COR-L47 (cell line): ENCODE measurements around the gene PPIL1.

ENCODE experiments used
- DNase-seq: peaks from one replicate; lab custom pipeline; 2025; lab: John Stamatoyannopoulos, UW

Gene PPIL1

DNA sequence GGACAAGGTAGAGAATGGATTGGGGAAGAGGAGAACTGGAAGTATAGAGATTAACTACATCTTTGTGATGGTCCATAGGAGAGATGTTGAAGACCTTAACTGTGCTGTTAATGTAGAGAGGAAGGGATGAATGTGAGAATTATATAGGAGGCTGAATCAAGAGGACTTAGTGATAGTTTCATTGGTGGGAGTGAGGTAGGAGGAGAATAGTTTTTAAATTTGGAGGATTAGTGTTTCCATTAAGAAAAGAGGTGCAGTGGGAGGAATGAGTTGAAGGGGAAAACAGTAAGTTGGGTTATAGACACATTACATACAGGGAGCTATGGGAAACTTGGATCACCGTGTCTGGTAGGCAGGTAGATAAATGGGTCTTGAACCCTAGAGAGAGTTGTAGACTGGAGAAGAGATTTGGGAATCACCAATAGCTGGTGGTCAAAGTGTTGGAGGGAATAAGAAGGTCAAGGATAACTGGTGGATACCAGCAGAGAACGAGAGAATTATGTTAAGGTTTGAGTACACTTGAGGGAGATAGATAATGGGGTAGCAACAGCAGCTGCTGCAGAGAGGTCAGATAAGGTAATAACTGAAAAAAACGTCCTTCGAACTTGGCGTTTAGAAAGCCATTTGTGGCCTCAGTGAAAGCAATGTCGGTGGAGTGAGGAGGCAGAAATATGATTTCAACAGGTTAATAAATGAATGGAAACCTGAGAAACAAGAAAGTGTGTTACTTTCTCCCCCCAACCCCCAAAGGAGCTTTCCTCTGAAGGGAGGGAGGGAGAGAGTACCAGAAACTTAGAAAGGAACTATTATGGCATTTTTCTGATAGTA lies 14.3 kb upstream of the PPIL1 start:
- DNase-seq: no peak

- DNase-seq: no peak
These were observed 13.6 kb upstream of the PPIL1 start for GRCh38 chr6:36888115-36888643.

DNA sequence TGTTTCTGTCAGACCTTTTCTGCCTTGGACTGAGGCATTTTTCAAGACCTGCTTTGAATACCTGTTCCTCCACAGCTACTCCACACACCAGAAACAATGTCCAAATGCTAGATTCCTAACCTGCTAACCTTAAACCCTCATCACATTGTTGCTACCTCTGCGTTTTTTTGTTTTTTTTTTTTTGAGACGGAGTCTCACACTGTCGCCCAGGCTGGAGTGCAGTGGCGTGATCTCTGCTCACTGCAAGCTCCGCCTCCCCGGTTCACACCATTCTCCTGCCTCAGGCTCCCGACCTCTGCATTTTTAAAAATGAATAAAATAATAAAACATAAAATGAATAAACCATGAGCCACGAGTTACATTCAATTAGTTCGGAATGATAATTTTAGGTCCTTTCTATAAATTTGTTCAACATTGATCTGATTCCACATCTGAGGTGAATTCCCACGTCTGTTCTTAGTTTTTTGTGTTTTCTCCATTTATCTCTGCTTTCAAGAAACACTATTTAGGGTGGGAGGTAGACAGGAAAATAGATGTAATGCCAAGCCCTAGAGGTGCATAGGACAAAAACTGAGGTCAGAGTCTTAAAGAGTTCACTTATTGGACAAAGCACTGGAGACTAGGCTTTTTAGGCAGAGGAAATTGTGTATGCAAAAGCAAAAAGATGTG lies 12.5 kb upstream of the PPIL1 start:
- DNase-seq: no peak

GRCh38 chr6:36885461-36886401 lies 11.1 kb upstream of the PPIL1 start, which contains the start of gene C6orf89:
TSS of gene C6orf89 (plus strand) at chr6:36885952. CDS start at chr6:36899445, 13,493 bp downstream.
- peak; percentile 99 for DNase-seq

GRCh38 chr6:36884610-36885009 lies 10.0 kb upstream of the PPIL1 start:
- no peak for DNase-seq

DNA sequence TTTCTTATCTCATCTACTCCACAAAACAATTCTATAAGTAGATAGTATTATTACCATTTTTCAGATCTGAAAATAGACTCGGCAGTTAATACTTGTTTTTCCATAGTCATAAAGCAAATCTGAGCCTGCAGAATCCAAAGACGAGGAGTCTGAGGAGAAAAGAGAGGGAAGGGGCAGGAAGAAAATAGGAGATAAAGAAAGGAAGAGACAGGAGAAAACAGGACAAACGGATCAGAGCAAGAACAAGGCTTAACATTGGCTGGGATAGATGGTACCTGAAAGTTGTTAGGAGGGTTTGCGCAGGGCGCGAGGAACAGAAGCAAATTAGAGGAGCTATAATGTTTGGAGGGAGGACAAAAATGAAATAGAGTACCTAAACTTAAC lies 639 bp upstream of the PPIL1 start:
- DNase-seq: no peak

GRCh38 chr6:36873612-36874442 lies 776 bp downstream of the PPIL1 start:
- DNase-seq: peak; percentile 43

GRCh38 chr6:36873115-36873514 lies 1.5 kb downstream of the PPIL1 start:
- DNase-seq: no peak

DNA sequence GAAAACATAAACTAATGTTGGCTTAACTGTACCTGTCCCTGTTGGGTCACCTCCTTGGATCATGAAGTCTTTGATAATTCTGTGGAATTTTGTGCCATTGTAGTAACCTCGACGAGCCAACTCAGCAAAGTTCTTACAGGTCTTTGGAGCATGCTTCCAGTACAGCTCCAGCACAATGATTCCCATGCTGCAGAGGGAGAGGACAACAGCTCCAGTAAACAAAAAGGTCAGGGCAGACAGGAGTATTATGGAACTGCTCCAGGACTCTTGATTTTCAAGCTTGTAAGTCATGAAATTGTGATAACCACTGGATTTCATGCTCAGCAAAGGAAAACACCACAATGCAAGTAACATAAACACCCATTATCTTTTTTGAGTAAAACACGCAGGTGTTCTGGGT lies 2.9 kb downstream of the PPIL1 start:
- DNase-seq: no peak

GRCh38 chr6:36867471-36868224 lies 7.0 kb downstream of the PPIL1 start:
- DNase-seq: no peak

DNA sequence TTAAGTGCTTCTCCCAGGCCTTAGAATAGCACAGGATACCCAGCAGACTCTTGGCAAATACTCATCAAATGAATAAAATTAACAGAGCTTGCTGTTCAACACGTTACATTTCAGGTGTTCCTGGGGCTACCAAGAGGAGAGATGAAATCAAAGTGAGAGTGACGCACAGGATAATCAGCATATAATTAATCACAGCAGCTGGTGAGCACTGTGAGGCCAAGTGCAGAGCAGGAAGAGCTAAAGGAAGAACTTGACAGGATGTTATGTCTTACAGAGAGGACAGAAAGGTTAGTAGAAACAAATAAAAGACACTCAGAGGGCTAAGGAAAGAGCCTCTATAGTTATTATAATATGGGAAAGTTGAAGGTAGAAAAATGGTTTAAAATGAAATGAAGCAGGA lies 8.8 kb downstream of the PPIL1 start:
- peak; percentile 28 for DNase-seq

- peak; percentile 78 for DNase-seq
These were observed 10.7 kb downstream of the PPIL1 start for GRCh38 chr6:36863670-36864540.

DNA sequence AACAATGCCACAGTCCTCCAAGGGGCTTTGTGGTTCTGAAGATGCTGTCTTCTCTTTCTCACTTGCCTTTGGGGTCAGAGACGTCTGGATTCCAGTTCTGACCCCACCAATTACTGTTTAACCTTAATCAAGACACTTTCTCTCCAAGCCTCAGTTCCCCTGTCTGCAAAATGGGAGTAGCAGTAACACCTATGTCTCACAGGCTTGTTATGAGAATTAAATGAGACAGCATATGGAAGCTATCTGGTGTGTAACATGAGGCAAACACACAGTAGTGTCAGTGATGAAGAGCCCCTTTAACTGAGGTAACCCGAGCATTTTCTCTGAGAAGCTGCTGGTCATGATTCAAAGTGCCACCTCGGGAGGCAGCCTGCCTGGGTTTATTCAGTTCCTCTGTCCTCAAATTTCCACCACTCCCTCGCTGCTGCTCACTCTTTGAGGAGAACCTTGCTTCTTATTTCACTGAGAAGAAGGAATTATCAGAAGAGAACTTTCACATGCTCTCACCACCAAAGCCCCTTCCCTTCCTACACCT lies 11.7 kb downstream of the PPIL1 start:
- DNase-seq: no peak

- DNase-seq: no peak
These were observed 12.3 kb downstream of the PPIL1 start for GRCh38 chr6:36862164-36862847.

DNA sequence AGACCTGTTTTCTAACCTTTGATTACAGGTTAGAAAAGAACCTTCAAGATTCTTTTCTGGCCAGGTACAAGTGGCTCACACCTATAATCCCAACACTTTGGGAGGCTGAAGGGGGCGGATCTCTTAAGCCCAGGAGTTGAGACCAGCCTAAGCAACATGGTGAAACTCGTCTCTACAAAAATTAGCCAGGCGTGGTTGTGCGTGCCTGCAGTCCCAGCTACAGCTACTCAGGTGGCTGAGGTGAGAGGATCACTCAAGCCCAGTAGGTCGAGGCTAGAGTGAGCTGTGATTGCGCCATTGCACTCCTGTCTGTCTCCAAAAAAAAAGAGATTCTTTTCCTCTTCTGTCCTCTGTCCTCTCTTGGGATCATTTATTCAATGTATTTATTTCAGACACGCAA lies 14.5 kb downstream of the PPIL1 start:
- DNase-seq: no peak

GRCh38 chr6:36858407-36858981 lies 16.1 kb downstream of the PPIL1 start:
- DNase-seq: no peak

DNA sequence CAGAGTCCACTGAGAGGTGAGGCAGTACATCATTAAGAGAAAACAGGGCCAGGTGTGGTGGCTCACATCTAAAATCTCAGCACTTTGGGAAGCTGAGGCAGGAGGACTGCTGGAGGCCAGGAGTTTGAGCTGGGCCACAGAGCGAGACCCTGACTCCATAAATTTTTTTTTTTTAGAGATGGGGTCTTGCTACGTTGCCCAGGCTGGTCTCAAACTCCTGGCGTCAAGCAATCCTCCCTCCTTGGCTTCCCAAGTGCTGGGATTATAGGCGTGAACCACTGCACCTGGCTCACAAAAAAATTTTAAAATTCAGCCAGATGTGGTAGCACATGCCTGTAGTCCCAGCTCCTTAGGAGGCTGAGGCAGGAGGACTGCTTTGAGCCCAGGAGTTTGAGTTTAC lies 17.3 kb downstream of the PPIL1 start:
- no peak for DNase-seq

DNA sequence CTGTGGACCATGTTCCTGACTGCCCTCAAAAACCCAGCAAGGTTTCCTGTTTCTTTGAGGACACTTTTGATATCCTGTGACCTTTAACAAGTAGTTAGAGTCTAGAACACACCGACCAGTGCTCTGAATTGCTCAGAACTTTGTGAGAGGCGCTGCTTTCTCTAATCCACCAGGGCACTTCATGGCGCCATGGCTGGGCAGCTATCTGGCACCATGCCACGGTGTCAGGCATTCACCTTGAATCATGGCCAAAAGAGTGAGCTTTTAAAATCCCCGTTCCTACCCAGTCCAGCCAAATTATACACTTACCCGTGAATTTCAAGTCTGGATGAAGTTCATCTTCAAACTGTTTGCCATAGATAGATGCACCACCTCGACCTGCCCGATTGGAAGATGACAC lies 18.3 kb downstream of the PPIL1 start:
- DNase-seq: no peak
